ENCODE measurements around the gene TM6SF1. TPM values are rescaled to one million over a fixed set of nuclear protein-coding genes. Genes with fewer than 3 reads are reported as not detected.

The TM6SF1 gene
- total RNA-seq, 4 donors from 2014 or later = 0.45 to 4.3 (median 2.5) TPM

- H3K27ac ChIP-seq = peak overlapping the region in 2 of 4 donors; percentile 45 to 73
- DNase-seq = no peak
- peaks cover 0 to 37% (median 3%) of the 10 kb centered on the region in 4 donors for H3K27me3 ChIP-seq
- H3K4me3 ChIP-seq = no peak overlapping the region
- H3K9me3 ChIP-seq = no peaks in the 10 kb centered on the region
- TF ChIP-seq, protein P1, sequence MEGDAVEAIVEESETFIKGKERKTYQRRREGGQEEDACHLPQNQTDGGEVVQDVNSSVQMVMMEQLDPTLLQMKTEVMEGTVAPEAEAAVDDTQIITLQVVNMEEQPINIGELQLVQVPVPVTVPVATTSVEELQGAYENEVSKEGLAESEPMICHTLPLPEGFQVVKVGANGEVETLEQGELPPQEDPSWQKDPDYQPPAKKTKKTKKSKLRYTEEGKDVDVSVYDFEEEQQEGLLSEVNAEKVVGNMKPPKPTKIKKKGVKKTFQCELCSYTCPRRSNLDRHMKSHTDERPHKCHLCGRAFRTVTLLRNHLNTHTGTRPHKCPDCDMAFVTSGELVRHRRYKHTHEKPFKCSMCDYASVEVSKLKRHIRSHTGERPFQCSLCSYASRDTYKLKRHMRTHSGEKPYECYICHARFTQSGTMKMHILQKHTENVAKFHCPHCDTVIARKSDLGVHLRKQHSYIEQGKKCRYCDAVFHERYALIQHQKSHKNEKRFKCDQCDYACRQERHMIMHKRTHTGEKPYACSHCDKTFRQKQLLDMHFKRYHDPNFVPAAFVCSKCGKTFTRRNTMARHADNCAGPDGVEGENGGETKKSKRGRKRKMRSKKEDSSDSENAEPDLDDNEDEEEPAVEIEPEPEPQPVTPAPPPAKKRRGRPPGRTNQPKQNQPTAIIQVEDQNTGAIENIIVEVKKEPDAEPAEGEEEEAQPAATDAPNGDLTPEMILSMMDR (IDR thresholded peaks at IDR 0.05) = no peak
- TF ChIP-seq POLR2A (IDR thresholded peaks at IDR 0.05) = no peak
- 51 to 61% methylated on average over 8 of the region's 8 CpGs for WGBS, 2 donors
- intact Hi-C loops (cut with DNase I) = no loop called here
- H3K4me1 ChIP-seq = peaks cover 0 to 36% (median 8%) of the 10 kb centered on the region in 3 donors
- H3K36me3 ChIP-seq = no peaks in the 10 kb centered on the region
Observed at GRCh38 chr15:83112233-83112955, 4.9 kb downstream of the TM6SF1 start.

DNA sequence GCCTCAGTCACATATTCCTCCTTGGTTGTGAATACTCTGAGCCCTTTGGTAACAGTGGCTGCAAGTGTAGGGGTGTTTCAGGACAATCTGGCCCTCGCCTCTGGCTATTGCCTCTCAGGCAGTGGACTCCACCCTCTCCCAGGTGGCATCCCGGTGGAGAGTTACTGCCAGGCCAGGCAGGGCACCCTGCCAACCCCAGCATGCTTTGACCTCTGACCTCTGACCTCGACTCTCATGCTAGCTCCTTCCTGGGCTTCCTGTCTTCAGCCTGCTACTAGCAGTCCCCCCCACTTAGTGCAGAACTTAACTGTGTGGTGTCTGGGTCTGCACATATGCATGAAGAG is 5.5 kb downstream of the TM6SF1 start:
- TF ChIP-seq, protein P1 (IDR thresholded peaks at IDR 0.05) = no peak
- no peak for TF ChIP-seq POLR2A (IDR thresholded peaks at IDR 0.05)
- Histone ChIP-seq H3K4me1 (peaks cover 0 to 30% (median 4%) of the 10 kb centered on the region in 3 donors), H3K27me3 (peaks cover 0 to 31% (median 0%) of the 10 kb centered on the region in 4 donors), H3K9me3 (no peaks in the 10 kb centered on the region), H3K36me3 (no peaks in the 10 kb centered on the region), H3K4me3 (no peak overlapping the region), H3K27ac (peak overlapping the region in 2 of 4 donors; percentile 43 to 73)
- intact Hi-C loops (cut with DNase I) = no loop called here
- 45 to 49% methylated on average over 2 to 3 of the region's 3 CpGs for WGBS, 2 donors
- no peak for DNase-seq

- H3K27me3 ChIP-seq = peaks cover 0 to 20% (median 0%) of the 10 kb centered on the region in 4 donors
- no peak overlapping the region for H3K4me3 ChIP-seq
- no peaks in the 10 kb centered on the region for H3K36me3 ChIP-seq
- TF ChIP-seq, protein P1 (IDR thresholded peaks at IDR 0.05) = no peak
- TF ChIP-seq POLR2A (IDR thresholded peaks at IDR 0.05) = no peak
- peaks cover 0 to 19% (median 4%) of the 10 kb centered on the region in 3 donors for H3K4me1 ChIP-seq
- DNase-seq = no peak
- WGBS, 2 donors = 72 to 77% methylated on average over 5 of the region's 5 CpGs
- intact Hi-C loops (cut with DNase I) = no loop called here
- H3K9me3 ChIP-seq = no peaks in the 10 kb centered on the region
- H3K27ac ChIP-seq = peak overlapping the region in 2 of 4 donors; percentile 43 to 73
Observed at GRCh38 chr15:83113881-83114674, 6.6 kb downstream of the TM6SF1 start.

DNA sequence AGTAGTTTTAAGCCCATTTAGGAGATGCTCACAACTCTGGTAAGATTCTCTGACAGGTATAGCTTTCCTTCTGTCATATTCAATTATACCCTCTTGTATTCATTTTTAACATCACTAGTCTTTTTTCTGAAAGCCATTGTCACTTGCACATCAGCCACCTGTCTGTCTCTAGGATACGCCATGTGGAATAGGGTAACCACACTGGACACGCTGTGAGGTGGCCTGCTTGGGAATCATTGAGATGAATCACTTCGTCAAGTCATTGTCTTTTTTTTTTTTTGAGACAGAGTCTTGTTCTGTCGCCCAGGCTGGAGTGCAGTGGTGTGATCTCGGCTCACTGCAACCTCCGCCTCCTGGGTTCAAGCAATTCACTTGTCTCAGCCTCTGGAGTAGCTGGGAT is 7.4 kb downstream of the TM6SF1 start:
- DNase-seq = no peak
- no peak for TF ChIP-seq POLR2A (IDR thresholded peaks at IDR 0.05)
- TF ChIP-seq, protein P1 (IDR thresholded peaks at IDR 0.05) = no peak
- 91 to 93% methylated on average over 5 to 6 of the region's 6 CpGs for WGBS, 2 donors
- no peak overlapping the region for H3K27ac ChIP-seq
- intact Hi-C loops (cut with DNase I) = no loop called here
- H3K4me1 ChIP-seq = peaks cover 0 to 11% (median 4%) of the 10 kb centered on the region in 3 donors
- no peak overlapping the region for H3K4me3 ChIP-seq
- no peaks in the 10 kb centered on the region for H3K36me3 ChIP-seq
- no peaks in the 10 kb centered on the region for H3K9me3 ChIP-seq
- peaks cover 0 to 12% (median 0%) of the 10 kb centered on the region in 4 donors for H3K27me3 ChIP-seq

DNA sequence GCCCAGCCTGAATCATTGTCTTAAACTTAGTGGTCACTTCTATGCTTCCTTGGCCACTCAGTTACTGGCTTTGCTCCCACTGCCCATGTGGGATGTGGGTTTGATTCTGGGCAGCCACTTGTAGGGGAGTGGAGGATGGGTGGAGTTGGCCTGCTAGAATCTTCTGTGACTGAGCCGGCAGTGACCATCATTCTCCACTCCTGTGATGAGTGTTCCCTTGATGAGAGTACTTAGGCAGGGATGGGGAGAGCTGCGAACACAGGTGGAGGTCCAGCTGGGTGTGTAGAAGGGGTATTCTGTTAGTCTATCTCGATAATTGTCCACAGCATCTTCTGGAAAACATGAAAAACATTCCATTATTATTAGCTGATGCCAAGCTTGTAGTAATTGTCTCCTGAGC is 8.0 kb downstream of the TM6SF1 start:
- no peaks in the 10 kb centered on the region for H3K36me3 ChIP-seq
- H3K4me1 ChIP-seq = peaks cover 0 to 11% (median 4%) of the 10 kb centered on the region in 3 donors
- no peak for DNase-seq
- 89 to 92% methylated on average over 2 to 3 of the region's 3 CpGs for WGBS, 2 donors
- TF ChIP-seq POLR2A (IDR thresholded peaks at IDR 0.05) = no peak
- TF ChIP-seq, protein P1 (IDR thresholded peaks at IDR 0.05) = no peak
- H3K4me3 ChIP-seq = no peak overlapping the region
- intact Hi-C loops (cut with DNase I) = no loop called here
- H3K27me3 ChIP-seq = peaks cover 0 to 7% (median 0%) of the 10 kb centered on the region in 4 donors
- H3K27ac ChIP-seq = no peak overlapping the region
- no peaks in the 10 kb centered on the region for H3K9me3 ChIP-seq

All from esophagus squamous epithelium (tissue), 5 donors.